Heart right ventricle (tissue), 16 donors: ENCODE data around the gene SGCD. TPM values are rescaled to one million over a fixed set of nuclear protein-coding genes. Genes with fewer than 3 reads are reported as not detected.

Source experiments
- ATAC-seq, 8 donors: fragments of 200-7000 bp; cut with Tn5 transposase; one replicate each; pipeline ENCODE4 v1.9.1; 2020; ENCODE audit warnings: mild to moderate bottlenecking in 8 of 8, moderate library complexity in 8 of 8, moderate number of reproducible peaks in 1 of 8
- DNase-seq, 2 donors: peaks; one replicate each; pipeline ENCODE4 v3.0.0-alpha.2; 2020
- H3K27ac ChIP-seq, 10 donors: fragments of 200-600 bp; sonication (generic) in 2 of 10; one replicate each; pipeline versions ENCODE4 v1.5.0 to v1.8.0; 2020 to 2022; ENCODE audit warnings: mild to moderate bottlenecking in 3 of 10
- H3K27me3 ChIP-seq, 7 donors: fragments of 200-600 bp; one replicate each; pipeline ENCODE4 v1.8.0; 2021 to 2022; ENCODE audit warnings: mild to moderate bottlenecking in 2 of 7
- H3K36me3 ChIP-seq, 9 donors: fragments of 200-600 bp; sonication (generic) in 1 of 9; one replicate each; pipeline versions ENCODE4 v1.5.0 to v1.8.0; 2020 to 2022; ENCODE audit warnings: mild to moderate bottlenecking in 2 of 9
- H3K4me1 ChIP-seq, 9 donors: fragments of 200-600 bp; sonication (generic) in 1 of 9; one replicate each; pipeline versions ENCODE4 v1.5.0 to v1.8.0; 2020 to 2022; ENCODE audit warnings: mild to moderate bottlenecking in 4 of 9
- H3K4me3 ChIP-seq, 10 donors: fragments of 200-600 bp; sonication (generic) in 2 of 10; one replicate each; pipeline versions ENCODE4 v1.5.0 to v1.8.0; 2020 to 2022; ENCODE audit warnings: mild to moderate bottlenecking in 7 of 10, moderate library complexity in 2 of 10
- H3K9me3 ChIP-seq, 11 donors: fragments of 200-600 bp in 10 of 11; sonication (generic) in 2 of 11; one replicate each; pipeline versions ENCODE4 v1.5.0 to v1.8.0; 2013 to 2022; ENCODE audit warnings: mild to moderate bottlenecking in 2 of 11, control low read depth in 1 of 11, moderate library complexity in 1 of 11
- WGBS, 2 donors: extraction: QIAGEN DNeasy Blood & Tissue Kit; methylation state at CpG; one replicate each; pipeline ENCODE4 v1.1.7; 2013; ENCODE audit warnings: inconsistent platforms in 1 of 2; 5-methylcytosine and 5-hydroxymethylcytosine counted together
- intact Hi-C, 10 donors: fragments of 100-400 bp; cut with DNase I; formaldehyde crosslinking; loops; one replicate each; pipeline versions ENCODE4 v1.11.1 to v1.14.2; 2022
- polyA plus RNA-seq, 2 donors: library from polyadenylated mRNA; stranded (reverse); fragments of 200-250 nt; gene quantifications; one replicate each; pipeline ENCODE4 v1.2.3, GENCODE V29; 2013
- total RNA-seq, 10 donors: library from RNA; stranded (reverse); fragmentation: NEBNext Ultra II Directional in 3 of 10; extraction: Animal tissue kit (Norgen Biotek cat#: 25700) in 3 of 10; gene quantifications; one replicate each; pipeline versions ENCODE4 v1.2.1 to v1.2.4, GENCODE V29; 2021 to 2023
- TF ChIP-seq, protein P1 (sequence below), 9 donors: fragments of 200-600 bp; sonication (generic) in 2 of 9; IDR thresholded peaks; one replicate each; pipeline versions ENCODE4 v1.5.0 to v1.8.0; 2021 to 2022; ENCODE audit warnings: antibody characterized with exemption in 9 of 9, mild to moderate bottlenecking in 5 of 9, moderate library complexity in 1 of 9
- donor health status: Arrhythmogenic right ventricular cardiomyopathy.
- donor health status: ischemic (EF 13 %, LVEDD 7.1; RV severe dilation, severe dysfunction).
- donor health status: healthy with polysubstance abuse.
- donor health status: DM: no; HTN: yes; CAD: no.
- donor health status: DM: no; HTN: no; CAD: no.
- donor health status: ischemic (EF 25% LVEDD 6.9; RV normal size, moderate dysfunction).
- donor health status: ischemic (EF 25% LVEDD 5.7; RV mildly dilated, moderate dysfunction).
- donor health status: healthy.
- donor health status: DM: yes; HTN: yes; CAD: no.
- donor health status: Ischemic cardiomyopathy.
- donor health status: ischemic (EF 35%, LVEDD 5.7; RV mildly dilated, moderate dysfunction).
- donor health status: nonischemic (EF 11% LVEDD 7.7; RV severe dilation, severe dysfunction).
- donor health status: DM: yes; HTN: yes; CAD: no.
- donor health status: PGD.
- donor health status: ischemic (EF 29% LVEDD 5.4; RV normal size, mild dysfunction).
- donor health status: nonischemic (EF 23%, LVEDD 6.1; RV moderate dilation, normal function).

The SGCD gene
- total and polyA plus RNA-seq, 12 donors = 12.0 to 153 (median 99.6) TPM

DNA sequence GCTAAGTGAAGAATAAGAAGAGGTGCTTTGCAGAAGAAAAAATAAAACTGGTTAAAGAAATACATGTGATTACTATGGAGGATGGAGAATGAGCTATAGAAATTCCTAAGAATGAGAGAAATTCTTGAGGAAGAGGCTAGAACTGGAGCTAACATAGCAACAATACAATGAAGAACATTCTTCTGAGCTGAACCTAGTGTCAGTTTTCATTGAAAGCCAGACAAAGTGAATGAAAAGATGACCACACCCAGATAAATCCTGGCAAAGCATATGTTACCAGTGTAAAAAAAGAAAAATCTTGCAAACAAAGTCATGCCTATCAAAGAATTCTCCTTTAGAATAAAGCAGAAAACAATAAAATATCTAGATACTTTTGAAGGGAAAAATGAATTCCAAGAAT, 39.6 kb downstream of the SGCD start:
- no peak for DNase-seq
- ATAC-seq = no peak
- TF ChIP-seq, protein P1, sequence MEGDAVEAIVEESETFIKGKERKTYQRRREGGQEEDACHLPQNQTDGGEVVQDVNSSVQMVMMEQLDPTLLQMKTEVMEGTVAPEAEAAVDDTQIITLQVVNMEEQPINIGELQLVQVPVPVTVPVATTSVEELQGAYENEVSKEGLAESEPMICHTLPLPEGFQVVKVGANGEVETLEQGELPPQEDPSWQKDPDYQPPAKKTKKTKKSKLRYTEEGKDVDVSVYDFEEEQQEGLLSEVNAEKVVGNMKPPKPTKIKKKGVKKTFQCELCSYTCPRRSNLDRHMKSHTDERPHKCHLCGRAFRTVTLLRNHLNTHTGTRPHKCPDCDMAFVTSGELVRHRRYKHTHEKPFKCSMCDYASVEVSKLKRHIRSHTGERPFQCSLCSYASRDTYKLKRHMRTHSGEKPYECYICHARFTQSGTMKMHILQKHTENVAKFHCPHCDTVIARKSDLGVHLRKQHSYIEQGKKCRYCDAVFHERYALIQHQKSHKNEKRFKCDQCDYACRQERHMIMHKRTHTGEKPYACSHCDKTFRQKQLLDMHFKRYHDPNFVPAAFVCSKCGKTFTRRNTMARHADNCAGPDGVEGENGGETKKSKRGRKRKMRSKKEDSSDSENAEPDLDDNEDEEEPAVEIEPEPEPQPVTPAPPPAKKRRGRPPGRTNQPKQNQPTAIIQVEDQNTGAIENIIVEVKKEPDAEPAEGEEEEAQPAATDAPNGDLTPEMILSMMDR (IDR thresholded peaks at IDR 0.05) = no peak

DNA sequence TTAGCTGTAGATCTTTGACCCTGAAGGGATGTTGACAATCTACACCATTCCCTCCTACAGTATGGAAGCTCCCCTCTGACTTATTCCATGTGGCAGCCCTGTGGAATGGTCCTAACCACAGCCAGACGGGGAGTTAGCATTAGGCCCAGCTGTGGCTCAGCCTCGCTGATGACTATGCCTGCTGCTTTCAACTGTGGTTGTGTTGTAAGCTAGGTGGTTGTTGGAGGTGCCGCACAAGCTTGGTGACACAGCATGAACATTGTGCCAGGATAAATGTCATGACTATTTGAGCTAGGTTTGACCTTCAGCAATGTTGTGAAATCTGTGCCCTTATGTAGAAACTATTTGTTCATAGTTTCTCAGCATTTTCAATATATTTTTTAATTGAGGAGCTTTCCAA, 40.6 kb downstream of the SGCD start:
- H3K4me1 ChIP-seq = peaks cover 0 to 14% (median 6%) of the 10 kb centered on the region in 9 donors
- WGBS, 2 donors = 73 to 89% methylated on average over 3 of the region's 3 CpGs
- intact Hi-C loops = no loop called here
- H3K9me3 ChIP-seq = no peaks in the 10 kb centered on the region
- H3K4me3 ChIP-seq = no peak overlapping the region
- H3K36me3 ChIP-seq = peaks cover 0 to 11% (median 0%) of the 10 kb centered on the region in 9 donors
- no peak for DNase-seq
- H3K27me3 ChIP-seq = no peaks in the 10 kb centered on the region
- TF ChIP-seq, protein P1 (IDR thresholded peaks at IDR 0.05) = no peak
- H3K27ac ChIP-seq = no peak overlapping the region
- peak in 6 of 8 donors; percentile 36 to 94 (median 62) for ATAC-seq

More for the DNA sequence above, 39.6 kb downstream of the SGCD start:
- intact Hi-C loops = no loop called here
- H3K27me3 ChIP-seq = no peaks in the 10 kb centered on the region
- H3K27ac ChIP-seq = no peak overlapping the region
- peaks cover 0 to 14% (median 6%) of the 10 kb centered on the region in 9 donors for H3K4me1 ChIP-seq
- no peak overlapping the region for H3K4me3 ChIP-seq
- no peaks in the 10 kb centered on the region for H3K9me3 ChIP-seq
- H3K36me3 ChIP-seq = peaks cover 0 to 11% (median 0%) of the 10 kb centered on the region in 9 donors

DNA sequence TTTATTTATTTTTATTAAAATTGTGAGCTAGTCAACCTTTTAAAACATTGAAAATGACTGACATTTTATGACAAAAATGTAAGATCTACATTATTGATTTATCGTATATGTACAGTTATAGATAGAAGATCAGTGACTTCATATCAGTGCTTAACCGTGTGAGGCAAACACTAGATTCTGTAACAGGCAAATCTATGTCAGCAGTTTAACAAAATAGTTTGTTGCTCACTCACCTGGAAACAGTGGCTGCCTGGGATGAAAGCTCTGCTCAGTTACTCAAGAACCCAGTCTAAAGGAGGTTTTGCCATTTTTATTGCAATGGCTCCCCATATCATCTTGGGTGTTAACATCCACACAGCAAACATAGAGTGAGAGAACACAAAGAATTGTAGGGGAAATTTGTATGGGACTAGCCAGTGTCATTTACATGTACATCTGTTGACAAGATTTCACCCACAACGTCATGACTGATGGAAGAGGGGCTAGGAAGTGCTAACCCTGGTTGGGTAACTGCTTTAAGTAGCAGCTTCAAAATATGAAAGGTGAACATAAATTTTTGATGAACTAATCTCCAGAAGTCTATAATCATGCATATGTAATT, 49.0 kb downstream of the SGCD start:
- H3K4me3 ChIP-seq = no peak overlapping the region
- 48 to 66% methylated on average over 3 of the region's 3 CpGs for WGBS, 2 donors

DNA sequence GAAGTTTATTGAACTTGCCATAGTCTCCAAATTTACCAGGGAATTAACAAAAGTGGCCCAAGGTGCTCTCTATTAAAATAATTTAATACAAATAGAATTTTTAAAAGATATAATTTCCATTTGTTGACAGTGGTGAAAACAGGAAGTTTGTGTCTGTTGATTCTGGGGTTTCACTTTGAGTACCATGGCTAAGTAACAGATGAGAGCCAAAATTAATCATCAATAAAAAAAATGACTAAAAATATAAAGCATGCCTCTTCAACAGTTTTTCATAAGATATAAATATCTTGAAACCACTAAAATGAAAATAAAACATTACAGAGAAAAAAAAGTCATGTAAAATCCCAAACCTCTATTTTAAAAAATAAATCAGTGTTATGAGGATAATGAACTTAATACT, 49.8 kb downstream of the SGCD start:
- H3K36me3 ChIP-seq = no peaks in the 10 kb centered on the region
- intact Hi-C loops = no loop called here
- peaks cover 0 to 32% (median 8%) of the 10 kb centered on the region in 9 donors for H3K4me1 ChIP-seq
- DNase-seq (no peak), ATAC-seq (no peak)
- no peaks in the 10 kb centered on the region for H3K27me3 ChIP-seq
- no peak overlapping the region for H3K4me3 ChIP-seq
- H3K9me3 ChIP-seq = no peaks in the 10 kb centered on the region
- TF ChIP-seq, protein P1 (IDR thresholded peaks at IDR 0.05) = no peak
- no peak overlapping the region for H3K27ac ChIP-seq

More for the DNA sequence above, 49.0 kb downstream of the SGCD start:
- Histone ChIP-seq H3K9me3 (no peaks in the 10 kb centered on the region), H3K27ac (no peak overlapping the region), H3K36me3 (no peaks in the 10 kb centered on the region), H3K4me1 (peaks cover 0 to 24% (median 4%) of the 10 kb centered on the region in 9 donors), H3K27me3 (no peaks in the 10 kb centered on the region)
- no peak for DNase-seq
- intact Hi-C loops = no loop called here
- ATAC-seq = no peak
- TF ChIP-seq, protein P1 (IDR thresholded peaks at IDR 0.05) = no peak
